GM19455 (cell line): Measurements from ENCODE around the gene MVB12B.

Experiments used
- ATAC-seq: cut with Tn5 transposase; IDR thresholded peaks from one replicate; pipeline ENCODE4 v1.9.1; 2021; ENCODE audit not compliant: unreplicated experiment

MVB12B gene

DNA sequence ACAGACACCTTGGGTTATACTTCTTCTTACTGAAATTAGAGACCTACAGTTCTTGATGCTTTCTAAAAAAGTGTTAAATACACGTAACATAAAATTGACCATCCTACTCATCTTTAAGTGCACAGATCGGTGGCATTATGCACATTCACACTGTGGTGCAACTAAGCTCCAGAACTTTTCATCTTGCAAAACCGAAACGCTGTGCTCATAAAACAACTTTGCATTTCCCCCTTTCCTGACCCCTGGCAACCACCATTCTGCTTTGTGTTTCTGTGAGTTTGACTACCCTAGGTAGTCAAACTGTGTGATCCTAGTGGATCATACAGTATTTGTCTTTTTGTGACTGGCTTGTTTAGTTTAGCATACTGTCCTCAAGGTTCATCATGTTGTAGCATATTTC lies 3.9 kb downstream of the MVB12B start:
- no peak for ATAC-seq

GRCh38 chr9:126331964-126332748 lies 5.5 kb downstream of the MVB12B start:
- no peak for ATAC-seq

- ATAC-seq, result no peak
Measured at GRCh38 chr9:126334721-126335621, 8.3 kb downstream of the MVB12B start.

- ATAC-seq, result no peak
Measured at GRCh38 chr9:126335837-126336735, 9.5 kb downstream of the MVB12B start.

- ATAC-seq, result no peak
Measured at GRCh38 chr9:126336736-126337325, 10.2 kb downstream of the MVB12B start.

DNA sequence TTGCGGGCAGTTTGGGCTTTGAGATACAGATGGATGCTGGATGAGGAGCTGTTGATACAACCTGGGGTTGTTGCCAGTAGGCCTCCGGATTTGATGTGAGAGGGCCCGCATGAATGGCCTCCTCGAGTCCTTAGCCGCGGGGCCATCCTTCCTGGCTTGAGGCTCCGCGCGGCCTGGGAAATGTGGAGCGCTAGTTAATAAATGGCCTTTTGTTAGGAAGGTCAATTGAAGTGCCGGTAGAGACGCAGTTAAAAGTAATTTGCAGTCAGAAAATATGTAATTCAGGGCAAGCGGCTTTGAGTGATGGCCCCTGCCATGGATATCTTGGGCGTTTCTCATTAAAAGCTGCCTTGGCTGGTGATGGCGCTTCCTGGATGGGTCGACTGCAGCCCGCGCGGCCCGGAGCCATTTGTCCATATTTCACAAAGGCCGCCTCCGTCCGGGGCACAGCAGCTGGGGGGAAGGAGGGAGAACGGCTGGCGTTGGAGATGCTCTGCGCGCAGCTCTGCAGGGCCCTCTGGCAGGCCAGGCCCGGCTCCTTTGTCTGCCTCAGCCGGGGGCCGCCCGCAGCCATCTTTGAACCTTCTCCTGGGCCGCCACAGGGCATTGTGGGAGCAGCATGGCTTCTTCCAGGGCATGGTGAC lies 11.2 kb downstream of the MVB12B start:
- ATAC-seq, result no peak

- ATAC-seq, result no peak
Measured at GRCh38 chr9:126338945-126339344, 12.3 kb downstream of the MVB12B start.

GRCh38 chr9:126341426-126341825 lies 14.8 kb downstream of the MVB12B start:
- ATAC-seq, result no peak

DNA sequence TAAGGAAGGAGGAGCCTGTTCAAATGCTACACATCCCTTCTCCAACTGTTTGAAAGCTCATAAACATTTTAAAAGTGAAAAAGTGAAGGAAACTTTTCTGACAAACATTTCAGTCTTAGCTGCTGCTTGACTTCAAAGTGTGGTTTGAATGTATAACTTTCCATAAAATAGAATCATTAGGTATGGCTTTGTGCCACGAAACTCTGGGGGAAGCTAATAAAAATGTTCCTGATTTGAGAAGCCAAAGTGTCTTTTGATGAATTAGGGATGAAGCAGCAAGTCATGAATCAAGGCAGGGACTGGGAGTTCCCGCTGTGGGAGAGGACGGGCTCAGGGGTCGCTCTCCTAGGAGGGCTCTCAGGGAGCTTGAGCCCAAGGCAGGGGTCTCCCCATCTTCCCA lies 15.3 kb downstream of the MVB12B start:
- no peak for ATAC-seq

- ATAC-seq, result no peak
Measured at GRCh38 chr9:126342621-126343031, 16.0 kb downstream of the MVB12B start.

DNA sequence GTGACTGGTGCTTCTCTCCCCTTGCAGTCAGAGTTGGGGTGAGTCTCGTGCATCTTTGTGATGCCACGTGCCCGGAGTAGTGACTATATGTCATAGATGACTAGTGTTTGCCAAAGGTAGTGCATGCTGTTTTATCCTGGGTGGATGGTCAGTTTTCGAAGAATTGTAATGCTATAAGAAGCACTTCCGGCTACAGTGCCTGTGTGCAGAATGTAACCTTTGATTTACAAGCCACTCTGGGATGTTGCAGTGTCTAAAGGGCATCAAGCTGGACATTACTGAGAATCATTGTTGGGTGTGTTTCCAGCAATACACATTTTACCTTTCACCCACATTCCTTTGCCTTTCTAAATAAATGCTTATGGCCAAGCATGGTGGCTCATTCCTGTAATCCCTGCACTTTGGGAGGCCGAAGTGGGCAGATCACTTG lies 16.7 kb downstream of the MVB12B start:
- no peak for ATAC-seq

DNA sequence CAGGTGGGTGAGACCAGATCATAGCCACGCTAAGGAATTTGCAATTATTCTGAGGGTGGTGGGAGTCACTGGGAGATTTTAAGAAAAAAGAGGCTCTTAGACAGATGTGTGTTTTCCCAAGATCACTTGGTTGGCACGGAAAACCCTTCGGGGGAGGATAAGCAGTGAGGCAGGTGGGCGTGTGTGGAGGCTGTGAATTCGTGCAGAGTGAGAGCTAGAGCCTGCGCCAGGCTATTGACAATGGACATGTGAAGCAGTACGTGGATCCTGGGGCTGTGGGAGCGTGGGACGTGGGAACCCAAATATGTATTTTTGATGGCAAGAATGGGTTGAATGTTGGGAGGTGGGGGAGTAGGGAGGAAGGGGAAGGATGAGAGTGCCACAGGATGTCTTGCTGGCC lies 19.4 kb downstream of the MVB12B start:
- no peak for ATAC-seq

DNA sequence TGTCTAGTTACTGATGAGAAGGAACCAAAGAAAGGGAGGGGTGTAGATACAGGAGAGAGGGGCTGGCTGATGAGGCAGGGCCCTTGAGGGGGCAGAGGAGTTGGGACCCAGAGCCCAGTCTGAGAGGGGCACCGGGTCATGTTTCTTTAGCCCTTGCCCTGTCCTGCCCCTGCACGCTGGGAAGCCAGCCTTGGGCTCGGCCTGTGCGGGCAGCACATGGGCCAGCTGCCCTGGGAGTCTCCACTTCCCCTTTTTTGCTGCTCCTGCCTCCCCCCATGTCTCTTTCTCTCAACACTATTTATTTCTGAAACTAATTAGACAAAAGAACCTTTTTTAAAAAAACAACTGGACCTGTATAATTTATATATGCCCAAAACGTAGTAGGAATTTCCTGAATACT lies 20.5 kb downstream of the MVB12B start:
- ATAC-seq, result no peak

DNA sequence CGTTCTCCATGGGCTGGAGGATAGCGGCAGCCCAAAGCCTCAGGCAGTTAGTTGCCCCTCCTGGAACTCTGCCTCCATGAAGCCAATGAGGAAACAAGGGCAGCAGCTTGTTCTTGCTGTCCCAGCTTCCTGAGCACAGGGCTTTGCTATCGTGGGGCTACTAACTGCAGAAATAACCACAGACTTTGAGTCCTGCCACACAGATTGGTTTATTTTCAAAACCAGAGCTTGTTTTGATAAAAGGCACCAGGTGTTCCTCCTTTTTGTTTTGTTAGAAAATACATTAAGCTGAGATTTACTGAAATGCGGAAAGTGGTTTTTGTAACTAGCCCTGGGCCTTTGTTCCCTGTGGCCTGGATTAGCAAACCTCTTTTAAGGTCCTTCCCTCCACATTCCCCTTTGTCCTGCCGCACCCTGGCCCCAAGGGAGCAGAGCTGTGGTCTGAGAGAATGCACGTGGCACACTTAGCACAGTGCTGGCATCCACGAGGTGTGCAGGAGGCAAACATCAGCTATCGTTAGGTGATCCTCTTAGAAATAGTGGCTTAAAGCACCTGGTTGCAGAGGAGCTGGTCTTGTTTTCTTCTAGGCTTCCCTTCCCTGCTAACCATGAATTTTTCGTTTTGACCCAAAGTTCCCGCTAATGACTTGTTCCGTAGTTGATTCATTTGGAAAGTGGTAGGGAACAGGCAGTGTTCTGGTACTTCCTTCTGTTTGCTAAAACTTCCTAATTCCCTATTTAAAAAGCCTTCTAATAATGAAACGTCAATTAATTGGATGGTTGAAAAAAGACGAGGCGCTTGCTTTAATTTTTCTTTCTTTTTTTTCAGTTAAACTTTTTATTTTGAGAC lies 21.5 kb downstream of the MVB12B start:
- ATAC-seq, result no peak

DNA sequence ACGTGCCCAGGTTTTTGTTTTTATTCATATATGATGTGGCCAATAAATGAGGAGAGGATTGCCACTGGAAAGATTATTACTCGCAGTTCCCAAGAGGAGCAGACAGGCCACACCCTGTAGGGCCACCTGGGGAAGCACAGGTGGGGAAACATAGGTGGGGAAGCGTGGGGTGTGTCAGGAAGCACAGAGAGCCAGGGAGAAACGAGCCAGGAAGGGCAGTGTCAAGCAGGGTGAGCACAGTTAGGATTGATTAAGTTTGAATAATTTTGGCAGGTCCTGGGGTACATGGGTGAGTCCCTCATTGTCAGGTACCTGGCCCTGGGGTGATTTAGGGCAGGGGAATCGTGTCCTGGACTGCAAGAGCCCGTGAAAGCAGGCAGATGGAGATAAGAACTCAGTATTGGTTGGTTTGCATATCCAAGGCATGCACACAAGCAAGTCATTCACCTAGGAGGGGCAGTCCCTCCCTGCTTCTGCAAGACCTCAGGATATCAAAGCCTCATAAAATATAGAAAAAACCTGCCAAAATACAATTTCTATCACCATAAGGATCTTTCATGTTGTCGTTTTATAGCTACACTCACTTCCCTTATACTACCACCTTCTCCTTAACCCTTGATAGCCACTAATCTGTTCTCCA lies 22.4 kb downstream of the MVB12B start:
- no peak for ATAC-seq

- no peak for ATAC-seq
Measured at GRCh38 chr9:126354887-126355770, 28.5 kb downstream of the MVB12B start.

- ATAC-seq, result no peak
Measured at GRCh38 chr9:126357074-126357473, 30.4 kb downstream of the MVB12B start.

GRCh38 chr9:126360073-126360472 lies 33.4 kb downstream of the MVB12B start:
- ATAC-seq, result no peak
